Neural progenitor cell (in vitro differentiated cells): ENCODE data around the gene MACROD1.

Experiments
- EZH2phosphoT487 ChIP-seq: fragments of 200-600 bp; sonication (generic); IDR thresholded peaks from 2 replicates; pipeline ENCODE4 v1.6.1; 2017; ENCODE audit warnings: antibody characterized with exemption
- TF ChIP-seq, protein P1 (sequence below): fragments of 200-600 bp; sonication (generic); IDR thresholded peaks from 2 replicates; pipeline ENCODE4 v1.5.1; 2017; ENCODE audit warnings: antibody characterized with exemption, mild to moderate bottlenecking

DNA sequence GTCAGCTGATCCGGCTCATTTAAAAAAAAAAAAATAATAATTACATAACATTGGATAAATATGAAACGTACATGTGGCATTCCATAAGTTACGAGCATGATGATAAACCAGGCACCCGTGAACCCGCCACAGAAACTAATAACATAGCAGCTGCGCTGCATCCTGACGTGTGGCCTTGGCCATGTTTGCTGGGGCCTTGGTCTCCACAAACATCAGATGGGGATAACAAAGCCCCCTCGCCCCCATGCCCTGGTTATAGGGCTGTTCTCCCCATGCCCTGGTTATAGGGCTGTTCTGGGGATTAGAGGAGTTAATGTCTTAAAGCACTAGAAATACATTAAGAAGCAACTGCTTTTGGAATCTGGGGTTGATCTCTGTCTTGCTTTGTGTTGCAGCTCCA lies 93.5 kb downstream of the MACROD1 start:
- TF ChIP-seq, protein P1, sequence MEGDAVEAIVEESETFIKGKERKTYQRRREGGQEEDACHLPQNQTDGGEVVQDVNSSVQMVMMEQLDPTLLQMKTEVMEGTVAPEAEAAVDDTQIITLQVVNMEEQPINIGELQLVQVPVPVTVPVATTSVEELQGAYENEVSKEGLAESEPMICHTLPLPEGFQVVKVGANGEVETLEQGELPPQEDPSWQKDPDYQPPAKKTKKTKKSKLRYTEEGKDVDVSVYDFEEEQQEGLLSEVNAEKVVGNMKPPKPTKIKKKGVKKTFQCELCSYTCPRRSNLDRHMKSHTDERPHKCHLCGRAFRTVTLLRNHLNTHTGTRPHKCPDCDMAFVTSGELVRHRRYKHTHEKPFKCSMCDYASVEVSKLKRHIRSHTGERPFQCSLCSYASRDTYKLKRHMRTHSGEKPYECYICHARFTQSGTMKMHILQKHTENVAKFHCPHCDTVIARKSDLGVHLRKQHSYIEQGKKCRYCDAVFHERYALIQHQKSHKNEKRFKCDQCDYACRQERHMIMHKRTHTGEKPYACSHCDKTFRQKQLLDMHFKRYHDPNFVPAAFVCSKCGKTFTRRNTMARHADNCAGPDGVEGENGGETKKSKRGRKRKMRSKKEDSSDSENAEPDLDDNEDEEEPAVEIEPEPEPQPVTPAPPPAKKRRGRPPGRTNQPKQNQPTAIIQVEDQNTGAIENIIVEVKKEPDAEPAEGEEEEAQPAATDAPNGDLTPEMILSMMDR = no peak
- no peak for TF ChIP-seq EZH2phosphoT487
